Activated T-helper 9 cell treated with anti-CD3 and anti-CD28 coated beads, Interleukin-2, amount 50 U/mL, for 16 hours (primary cell): ENCODE results near the gene CRACDL.
"Not testable (repeated sequence)": the region's sequence is repeated elsewhere in the genome, so short reads cannot be mapped to it uniquely, and the experiment has no call there.

Experiments
- DNase-seq: peaks from one replicate; pipeline ENCODE4 v3.0.0-alpha.2; 2020; ENCODE audit warnings: low read depth

CRACDL gene

DNA sequence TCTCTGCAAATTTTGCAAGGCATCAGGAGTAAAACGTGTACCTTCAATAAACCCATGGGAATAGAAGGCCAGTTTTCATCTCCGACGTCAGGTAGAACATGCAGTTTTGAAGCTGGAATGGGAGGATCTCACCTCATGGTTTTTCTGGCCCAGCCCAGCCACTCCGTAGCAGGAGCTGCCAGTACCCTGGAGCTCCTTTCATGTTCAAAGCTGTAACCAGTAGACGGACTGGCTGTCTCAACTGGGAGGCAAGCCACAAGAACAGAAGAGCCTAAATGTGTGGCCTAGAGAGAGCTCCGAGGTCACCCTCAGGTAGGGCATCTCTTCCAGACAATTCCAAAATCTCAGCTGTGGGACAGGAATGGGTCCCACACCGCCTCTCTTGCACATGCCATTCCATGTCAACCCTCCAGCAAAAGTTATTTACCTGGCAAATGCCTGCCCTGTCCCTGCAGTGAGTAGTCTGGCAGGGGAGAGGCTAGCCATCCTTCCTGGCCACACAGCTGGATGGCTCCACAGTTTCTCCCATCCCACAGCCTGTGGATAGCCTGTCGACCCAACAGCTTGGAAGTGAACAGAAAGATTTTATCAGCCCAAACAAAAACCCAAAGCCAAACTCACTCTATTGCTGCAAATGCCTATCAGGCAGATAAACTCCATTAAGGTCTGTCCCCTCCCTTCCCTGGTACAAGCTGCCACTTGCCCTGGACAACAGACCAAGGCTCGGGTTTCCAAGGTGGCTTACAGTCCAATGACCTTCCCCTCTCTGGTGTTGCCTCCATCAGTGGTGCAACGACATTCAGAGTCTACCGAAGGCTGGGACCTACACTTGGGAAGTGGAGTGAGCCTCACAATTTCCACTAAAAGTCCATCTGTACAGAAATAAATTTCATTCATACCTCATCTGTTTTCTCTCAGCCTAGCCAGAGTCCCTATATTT is 27.8 kb downstream of the CRACDL start:
- DNase-seq, result no peak

DNA sequence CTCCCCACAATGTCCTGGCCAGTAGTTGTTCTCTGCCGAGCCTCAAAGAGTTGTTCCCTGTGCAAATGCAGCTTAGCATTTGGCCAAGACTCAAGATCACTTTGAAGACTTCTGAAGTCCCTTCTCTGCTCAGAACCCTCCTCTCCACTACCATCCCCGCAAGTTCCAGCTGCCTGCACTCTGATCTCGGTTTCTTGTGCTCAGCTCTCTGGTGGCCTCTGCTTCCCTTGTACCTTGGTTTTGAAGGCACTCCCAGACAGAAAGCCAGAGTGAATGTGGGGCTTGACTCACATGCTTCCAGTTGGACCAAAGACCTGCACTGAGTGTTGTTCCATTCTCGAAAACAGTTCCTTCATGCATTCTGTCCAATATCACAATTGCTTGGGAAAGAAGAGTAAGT is 28.6 kb downstream of the CRACDL start:
- no peak for DNase-seq

- DNase-seq, result no peak
Measured at GRCh38 chr2:98903767-98904485, 32.1 kb downstream of the CRACDL start.

- DNase-seq, result no peak
Measured at GRCh38 chr2:98903064-98903355, 33.0 kb downstream of the CRACDL start.

GRCh38 chr2:98902209-98903063 is 33.6 kb downstream of the CRACDL start:
- no peak for DNase-seq

DNA sequence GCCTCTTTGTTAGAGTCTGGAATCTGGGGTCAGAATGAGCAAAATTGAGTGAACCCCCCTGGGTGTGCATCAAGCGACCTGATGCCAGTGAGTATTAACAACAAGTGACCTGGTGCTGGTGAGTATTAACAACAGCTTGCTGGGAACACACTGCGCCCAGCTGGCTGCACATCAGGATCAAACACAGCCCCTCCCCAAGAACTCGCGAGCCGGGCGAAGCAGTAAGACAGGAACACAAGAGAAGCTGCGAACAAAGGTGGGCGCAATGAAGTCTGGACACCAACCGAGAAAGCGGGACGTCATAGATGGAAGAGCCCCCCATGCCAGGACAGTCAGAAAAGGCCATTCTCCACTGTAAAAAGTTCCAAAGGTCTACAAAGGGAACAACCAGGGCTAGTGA is 34.3 kb downstream of the CRACDL start:
- DNase-seq, result no peak

DNA sequence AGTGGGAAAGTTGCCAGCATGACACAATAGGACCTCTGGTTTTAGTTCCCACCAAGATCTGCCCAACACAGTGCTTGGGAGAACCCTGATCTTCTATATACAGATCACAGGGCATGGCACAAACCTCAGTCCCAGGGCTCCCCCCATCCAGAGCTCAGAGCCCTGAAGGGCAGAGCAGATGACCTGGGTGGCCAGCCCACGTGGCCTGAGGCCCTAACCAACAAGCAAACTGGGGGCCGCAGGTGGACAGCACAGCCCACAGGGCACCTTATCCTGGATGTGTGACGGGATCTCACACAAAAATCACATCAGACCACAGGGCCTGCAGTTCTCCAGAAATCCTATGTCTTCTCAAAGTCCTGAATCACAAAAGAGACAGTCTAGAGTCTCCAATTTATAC is 34.7 kb downstream of the CRACDL start:
- no peak for DNase-seq

DNA sequence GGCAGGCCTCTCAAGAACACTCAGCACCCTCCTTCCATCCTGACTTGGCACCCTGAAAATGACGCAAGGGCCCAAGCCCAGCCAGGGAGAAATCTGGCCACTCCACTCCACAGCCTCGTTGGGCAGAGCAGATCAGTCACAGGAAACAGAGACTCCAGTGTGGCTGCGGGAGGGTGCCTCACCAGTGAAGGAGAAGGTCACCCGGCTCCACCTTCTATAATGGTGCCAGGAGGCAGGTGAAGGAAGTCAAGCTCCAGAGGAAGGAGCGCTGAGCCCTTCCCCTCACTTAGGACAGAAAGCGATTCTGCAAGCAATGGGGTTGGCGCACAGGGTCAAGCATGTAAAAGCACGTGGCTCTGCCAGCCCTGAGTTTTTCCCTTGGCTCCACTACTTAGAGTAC is 35.3 kb downstream of the CRACDL start:
- no peak for DNase-seq

DNA sequence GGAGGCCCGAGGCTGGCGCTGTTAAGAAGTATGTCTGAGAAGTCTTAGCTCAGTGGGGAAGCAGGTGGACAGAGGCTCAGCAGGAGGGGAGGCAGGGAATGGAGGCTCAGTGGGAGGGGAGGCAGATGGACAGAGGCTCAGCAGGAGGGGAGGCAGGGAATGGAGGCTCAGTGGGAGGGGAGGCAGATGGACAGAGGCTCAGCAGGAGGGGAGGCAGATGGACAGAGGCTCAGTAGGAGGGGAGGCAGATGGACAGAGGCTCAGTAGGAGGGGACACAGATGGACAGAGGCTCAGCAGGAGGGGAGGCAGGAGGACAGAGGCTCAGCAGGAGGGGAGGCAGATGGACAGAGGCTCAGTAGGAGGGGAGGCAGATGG is 36.3 kb downstream of the CRACDL start:
- not testable (repeated sequence) for DNase-seq

DNA sequence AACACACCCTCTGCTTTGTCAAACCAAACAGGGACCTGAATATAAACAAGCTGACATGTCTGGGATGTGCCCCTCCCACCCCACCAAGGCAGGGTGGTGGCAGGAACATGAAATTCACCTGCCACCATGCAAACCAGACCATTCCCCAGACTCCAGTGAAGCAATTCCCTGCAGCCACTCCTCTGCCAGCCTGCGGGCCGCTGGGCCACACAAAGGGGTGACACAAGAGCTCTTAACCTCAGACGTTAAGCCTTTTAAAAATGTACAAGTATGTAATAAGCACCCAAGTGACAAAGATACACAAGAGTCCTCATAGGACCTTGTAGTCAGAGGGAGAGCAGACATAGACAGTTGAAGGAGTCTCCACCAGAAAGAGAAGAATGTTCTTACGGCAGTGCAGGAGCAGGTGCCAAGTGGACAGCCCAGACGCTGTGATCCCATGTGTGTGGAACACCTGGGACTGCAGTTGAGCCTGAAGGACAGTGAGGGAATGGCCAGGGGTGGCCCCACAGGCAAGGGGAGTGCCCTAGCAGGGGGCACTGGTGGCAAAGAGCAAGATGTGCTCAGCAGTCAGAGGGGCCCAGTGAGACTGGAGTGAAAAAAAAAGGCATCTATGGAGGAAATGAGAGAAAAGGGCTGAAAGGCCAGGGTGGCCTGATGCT is 36.9 kb downstream of the CRACDL start:
- DNase-seq, result no peak

GRCh38 chr2:98898423-98898841 is 37.6 kb downstream of the CRACDL start:
- DNase-seq, result no peak

DNA sequence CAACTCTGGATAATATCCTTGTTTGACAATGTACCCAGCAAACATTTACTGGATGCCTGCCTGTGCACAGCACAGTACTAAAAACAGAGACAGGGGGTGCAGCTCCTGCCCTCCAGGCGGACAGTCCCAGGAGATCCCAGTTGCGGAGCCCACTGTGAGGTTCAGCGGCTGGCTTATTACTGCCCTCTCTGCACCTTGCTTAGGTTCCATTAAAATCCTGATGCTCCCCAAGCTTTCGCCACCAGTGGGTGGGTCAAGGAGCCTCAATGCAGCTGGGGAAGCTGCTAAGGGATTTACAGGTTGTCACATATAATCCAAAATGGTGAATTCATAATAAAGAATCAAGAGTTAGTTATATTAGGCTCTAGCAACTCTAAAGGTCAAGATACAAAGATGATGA is 38.3 kb downstream of the CRACDL start:
- DNase-seq, result no peak

GRCh38 chr2:98896944-98897343 is 39.1 kb downstream of the CRACDL start:
- no peak for DNase-seq

DNA sequence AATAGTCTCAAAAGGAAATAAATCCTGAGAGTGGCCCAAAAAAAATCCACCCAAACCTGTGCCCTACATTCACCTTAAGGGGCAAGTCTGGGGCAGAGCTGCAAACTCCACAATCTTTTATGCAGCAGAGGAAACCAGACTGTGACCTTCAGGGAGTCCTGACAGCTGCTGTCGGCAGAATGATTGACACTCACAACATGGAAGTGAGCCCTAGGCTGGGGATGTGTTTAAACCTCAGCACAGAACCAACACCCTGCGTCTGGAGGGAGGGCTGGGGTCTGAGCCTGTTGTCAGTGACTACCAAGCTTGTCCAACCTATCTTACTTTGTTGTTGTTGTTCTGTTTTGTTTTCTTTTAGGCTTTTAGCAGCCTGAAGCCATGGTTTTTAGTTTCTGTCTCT is 39.6 kb downstream of the CRACDL start:
- DNase-seq, result no peak

GRCh38 chr2:98895901-98896300 is 40.1 kb downstream of the CRACDL start:
- no peak for DNase-seq

GRCh38 chr2:98895221-98895620 is 40.8 kb downstream of the CRACDL start:
- no peak for DNase-seq

DNA sequence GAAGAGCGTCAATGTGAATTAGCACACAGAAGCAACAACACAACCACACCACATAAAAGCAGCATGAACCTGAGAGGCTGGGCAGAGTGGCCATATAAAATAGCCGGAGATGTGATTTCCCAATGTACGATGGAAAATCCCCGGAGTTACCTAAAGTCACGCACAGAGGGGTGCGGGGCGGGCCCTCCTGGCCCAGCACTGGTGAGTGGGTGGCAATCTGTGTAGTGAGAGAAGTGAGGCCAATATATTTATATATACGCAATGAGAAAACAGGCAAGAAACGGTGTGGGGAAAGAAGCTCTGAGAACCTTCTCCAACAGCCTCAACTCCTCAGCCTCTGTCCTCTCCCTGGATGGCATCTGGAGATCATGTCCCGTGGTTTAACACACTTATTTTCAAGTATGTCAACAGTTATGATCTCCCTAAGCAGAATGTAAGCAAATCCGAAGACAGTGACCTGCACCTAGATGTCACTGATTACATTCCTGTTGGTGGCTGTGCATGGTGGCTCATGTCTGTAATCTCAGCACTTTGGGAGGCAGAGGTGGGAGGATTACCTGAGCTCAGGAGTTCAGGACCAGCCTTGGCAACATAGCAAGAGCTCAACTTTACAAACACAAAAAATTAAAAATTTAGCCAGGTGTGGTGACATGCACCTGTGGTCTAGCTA is 41.6 kb downstream of the CRACDL start:
- DNase-seq, result no peak

GRCh38 chr2:98893911-98894321 is 42.1 kb downstream of the CRACDL start:
- no peak for DNase-seq

DNA sequence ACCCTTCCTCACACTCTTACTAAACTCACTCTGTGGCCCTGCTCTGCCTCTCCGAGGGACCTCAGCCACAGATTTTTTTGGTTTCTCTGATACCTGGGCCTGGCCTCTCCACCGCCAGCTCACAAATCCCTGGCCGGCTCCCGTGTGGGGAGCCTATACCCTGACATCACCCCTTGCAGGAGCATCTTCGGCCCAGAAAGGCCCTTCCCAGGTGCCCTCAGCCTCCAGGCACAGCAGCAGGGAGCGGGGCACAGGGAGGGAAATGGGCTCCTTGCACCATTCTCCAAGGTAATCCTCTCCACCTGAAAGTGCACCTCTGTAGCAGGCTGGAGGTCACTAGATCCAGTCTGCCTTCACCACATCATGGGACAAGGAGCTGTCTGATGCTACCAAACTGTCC is 43.2 kb downstream of the CRACDL start:
- DNase-seq, result no peak

DNA sequence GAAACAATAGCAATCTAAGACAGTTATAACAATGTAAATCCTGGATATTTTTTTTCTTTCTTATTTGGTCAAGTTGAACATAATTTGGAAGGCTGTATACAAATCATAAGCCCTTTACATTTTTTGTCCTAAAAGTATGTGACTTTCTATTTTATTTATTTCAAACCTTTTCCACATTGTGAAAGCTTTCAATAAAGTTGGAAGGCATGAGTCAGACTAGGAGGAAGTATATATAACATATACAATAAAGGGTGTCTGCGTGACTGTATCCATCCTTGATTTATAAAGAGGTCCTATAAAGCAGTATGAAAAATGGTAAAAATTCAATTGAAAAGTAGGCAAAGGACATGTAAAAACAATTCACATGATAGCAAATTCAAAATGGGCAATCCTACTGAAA is 44.4 kb downstream of the CRACDL start:
- no peak for DNase-seq

GRCh38 chr2:98886066-98886554 is 49.9 kb downstream of the CRACDL start:
- DNase-seq, result no peak
